SK-N-DZ (cell line): ENCODE data around the gene PPP1CA.
A peak's percentile ranks its signal among the peaks of the same experiment; 100 is the strongest.

Experiments
- DNase-seq: peaks from one replicate; pipeline ENCODE4 v3.0.0-alpha.2; 2015; ENCODE audit warnings: low spot score

The PPP1CA gene

GRCh38 chr11:67370351-67371076, 31.1 kb downstream of the PPP1CA start:
- DNase-seq = no peak

- DNase-seq = no peak
Observed at GRCh38 chr11:67369801-67370284, 31.8 kb downstream of the PPP1CA start.

- no peak for DNase-seq
Observed at GRCh38 chr11:67369275-67369674, 32.4 kb downstream of the PPP1CA start.

GRCh38 chr11:67368621-67369020, 33.0 kb downstream of the PPP1CA start:
- no peak for DNase-seq

- DNase-seq = no peak
Observed at GRCh38 chr11:67367761-67368227, 33.9 kb downstream of the PPP1CA start.

- no peak for DNase-seq
Observed at GRCh38 chr11:67366961-67367760, 34.5 kb downstream of the PPP1CA start.

GRCh38 chr11:67366546-67366945, 35.1 kb downstream of the PPP1CA start:
- DNase-seq = no peak

GRCh38 chr11:67365736-67366444, 35.8 kb downstream of the PPP1CA start:
- DNase-seq = no peak

GRCh38 chr11:67364783-67365722, 36.6 kb downstream of the PPP1CA start:
- DNase-seq = no peak

GRCh38 chr11:67364169-67364568, 37.5 kb downstream of the PPP1CA start:
- DNase-seq = no peak

GRCh38 chr11:67357831-67358670, 43.6 kb downstream of the PPP1CA start:
- DNase-seq = no peak

GRCh38 chr11:67356864-67357561, 44.6 kb downstream of the PPP1CA start:
- DNase-seq = peak; percentile 81

- DNase-seq = no peak
Observed at GRCh38 chr11:67356387-67356863, 45.2 kb downstream of the PPP1CA start.

GRCh38 chr11:67355794-67356386, 45.8 kb downstream of the PPP1CA start:
- no peak for DNase-seq

- DNase-seq = no peak
Observed at GRCh38 chr11:67355023-67355793, 46.5 kb downstream of the PPP1CA start.

- DNase-seq = no peak
Observed at GRCh38 chr11:67354075-67355022, 47.3 kb downstream of the PPP1CA start.
